Lung (tissue), 12 donors: ENCODE measurements around the gene SELENOT. TPM values are rescaled to one million over a fixed set of nuclear protein-coding genes. Genes with fewer than 3 reads are reported as not detected.

Experiments
- ATAC-seq: fragments of 200-7000 bp; cut with Tn5 transposase; one replicate; pipeline ENCODE4 v1.9.1; 2020; ENCODE audit warnings: moderate number of reproducible peaks; ENCODE audit not compliant: insufficient read depth, low FRiP score
- DNase-seq, 3 donors: peaks; one replicate each; pipeline ENCODE4 v3.0.0-alpha.2; 2013 to 2017
- H3K27ac ChIP-seq, 2 donors: one replicate each; pipeline ENCODE4 v1.5.1; 2013; ENCODE audit warnings: mild to moderate bottlenecking in 2 of 2, moderate library complexity in 2 of 2, control low read depth in 1 of 2, inconsistent platforms in 1 of 2, low read depth in 1 of 2, low read length in 1 of 2
- H3K27me3 ChIP-seq, 3 donors: one replicate each; pipeline ENCODE4 v1.5.1; 2013; ENCODE audit warnings: low read length in 2 of 3; ENCODE audit not compliant: control insufficient read depth in 3 of 3, insufficient read depth in 3 of 3
- H3K36me3 ChIP-seq, 4 donors: one replicate each; pipeline ENCODE4 v1.5.1; 2013; ENCODE audit warnings: low read length in 4 of 4, mild to moderate bottlenecking in 1 of 4, moderate library complexity in 1 of 4; ENCODE audit not compliant: control insufficient read depth in 4 of 4, insufficient read depth in 4 of 4
- H3K4me1 ChIP-seq, 5 donors: one replicate each; pipeline ENCODE4 v1.5.1; 2013; ENCODE audit warnings: low read length in 5 of 5, mild to moderate bottlenecking in 2 of 5, moderate library complexity in 1 of 5; ENCODE audit not compliant: control insufficient read depth in 5 of 5, insufficient read depth in 5 of 5
- H3K4me3 ChIP-seq: one replicate; pipeline ENCODE4 v1.5.1; 2013; ENCODE audit warnings: mild to moderate bottlenecking, control low read depth, moderate library complexity
- H3K9ac ChIP-seq, 2 donors: one replicate each; pipeline ENCODE4 v1.5.1; 2013; ENCODE audit warnings: low read length in 2 of 2, control low read depth in 1 of 2; ENCODE audit not compliant: insufficient read depth in 1 of 2
- H3K9me3 ChIP-seq, 4 donors: one replicate each; pipeline ENCODE4 v1.5.1; 2013; ENCODE audit warnings: low read length in 3 of 4, mild to moderate bottlenecking in 1 of 4, moderate library complexity in 1 of 4; ENCODE audit not compliant: control insufficient read depth in 4 of 4, insufficient read depth in 3 of 4
- WGBS, 2 donors: extraction: QIAGEN DNeasy Blood & Tissue Kit; methylation state at CpG; one replicate each; pipeline ENCODE4 v1.1.7; 2013; 5-methylcytosine and 5-hydroxymethylcytosine counted together
- polyA plus RNA-seq, 2 donors: library from polyadenylated mRNA; stranded (reverse); fragments of 200-250 nt; gene quantifications; one replicate each; pipeline ENCODE4 v1.2.1, GENCODE V29; 2013
- total RNA-seq, 2 donors: library from RNA; depleted of rRNA in 1 of 2; stranded (reverse); fragments of >200 nt in 1 of 2; gene quantifications; one replicate each; pipeline ENCODE4 v1.2.1, GENCODE V29; 2014 to 2021
- TF ChIP-seq, protein P1 (sequence below): IDR thresholded peaks from 2 replicates; pipeline ENCODE4 v1.5.1; 2012; ENCODE audit warnings: mild to moderate bottlenecking; ENCODE audit errors: control extremely low read depth, extremely low read depth
- donor health status: control.
- donor health status: control.
- donor health status: Bipolar disorder and iron deficiency.
- donor health status: healthy.
- donor health status: DM: yes; HTN: yes; CAD: no.

The SELENOT gene
- total and polyA plus RNA-seq, 4 donors = 27.4 to 194 (median 109) TPM

- ATAC-seq = no peak
- TF ChIP-seq, protein P1, sequence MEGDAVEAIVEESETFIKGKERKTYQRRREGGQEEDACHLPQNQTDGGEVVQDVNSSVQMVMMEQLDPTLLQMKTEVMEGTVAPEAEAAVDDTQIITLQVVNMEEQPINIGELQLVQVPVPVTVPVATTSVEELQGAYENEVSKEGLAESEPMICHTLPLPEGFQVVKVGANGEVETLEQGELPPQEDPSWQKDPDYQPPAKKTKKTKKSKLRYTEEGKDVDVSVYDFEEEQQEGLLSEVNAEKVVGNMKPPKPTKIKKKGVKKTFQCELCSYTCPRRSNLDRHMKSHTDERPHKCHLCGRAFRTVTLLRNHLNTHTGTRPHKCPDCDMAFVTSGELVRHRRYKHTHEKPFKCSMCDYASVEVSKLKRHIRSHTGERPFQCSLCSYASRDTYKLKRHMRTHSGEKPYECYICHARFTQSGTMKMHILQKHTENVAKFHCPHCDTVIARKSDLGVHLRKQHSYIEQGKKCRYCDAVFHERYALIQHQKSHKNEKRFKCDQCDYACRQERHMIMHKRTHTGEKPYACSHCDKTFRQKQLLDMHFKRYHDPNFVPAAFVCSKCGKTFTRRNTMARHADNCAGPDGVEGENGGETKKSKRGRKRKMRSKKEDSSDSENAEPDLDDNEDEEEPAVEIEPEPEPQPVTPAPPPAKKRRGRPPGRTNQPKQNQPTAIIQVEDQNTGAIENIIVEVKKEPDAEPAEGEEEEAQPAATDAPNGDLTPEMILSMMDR = no peak
- no peaks in the 10 kb centered on the region for H3K4me1 ChIP-seq
- H3K36me3 ChIP-seq = no peaks in the 10 kb centered on the region
- no peak overlapping the region for H3K9ac ChIP-seq
- DNase-seq = no peak
- H3K9me3 ChIP-seq = peaks cover 0 to 4% (median 2%) of the 10 kb centered on the region in 4 donors
- no peak overlapping the region for H3K4me3 ChIP-seq
- no peaks in the 10 kb centered on the region for H3K27me3 ChIP-seq
- no peak overlapping the region for H3K27ac ChIP-seq
- 89 to 95% methylated on average over 3 of the region's 3 CpGs for WGBS, 2 donors
These were observed 70.8 kb downstream of the SELENOT start for GRCh38 chr3:150673966-150674365.

DNA sequence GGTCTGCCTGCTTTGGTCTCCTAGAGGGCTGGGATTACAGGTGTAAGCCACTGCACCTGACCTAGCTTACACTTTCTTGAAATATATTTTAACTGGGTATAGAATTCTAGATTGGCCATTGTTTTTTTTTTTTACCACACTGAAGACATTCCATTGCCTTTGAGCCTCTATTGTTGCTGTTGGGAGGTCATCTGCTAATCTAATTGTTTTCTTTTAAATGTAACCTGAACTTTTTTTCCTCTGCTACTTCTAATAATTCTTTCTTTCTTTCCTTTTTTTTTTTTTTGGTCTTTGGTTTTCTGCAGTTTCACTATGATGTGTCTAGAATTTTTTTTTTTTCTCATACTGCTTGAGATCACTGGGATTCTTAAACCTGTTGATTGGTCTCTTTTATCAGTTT, 72.5 kb downstream of the SELENOT start:
- no peaks in the 10 kb centered on the region for H3K36me3 ChIP-seq
- TF ChIP-seq, protein P1 = no peak

More for the DNA sequence above, 72.5 kb downstream of the SELENOT start:
- ATAC-seq (no peak), DNase-seq (no peak)
- Histone ChIP-seq H3K4me3 (no peak overlapping the region), H3K9me3 (peaks cover 0 to 4% (median 2%) of the 10 kb centered on the region in 4 donors), H3K27me3 (no peaks in the 10 kb centered on the region), H3K4me1 (no peaks in the 10 kb centered on the region), H3K27ac (no peak overlapping the region), H3K9ac (no peak overlapping the region)

Other genes starting within 250 kb of the SELENOT start
- 10 to 100 TPM; 25.7 to 57.7 TPM for gene TSC22D2, start 195.0 kb upstream of the SELENOT start, total RNA-seq
- 10 to 100 TPM in 1 of 2 donors, 1 to 10 TPM in 1; 8.8 to 11.7 TPM for gene TSC22D2, start 195.0 kb upstream of the SELENOT start, polyA plus RNA-seq
- 100 to 1,000 TPM; 147 to 162 TPM for gene SERP1, start 56.8 kb upstream of the SELENOT start, total RNA-seq
- gene SERP1, start 56.8 kb upstream of the SELENOT start, polyA plus RNA-seq = 100 to 1,000 TPM in 1 of 2 donors, 10 to 100 TPM in 1; 84.7 to 310 TPM
- 100 to 1,000 TPM in 1 of 2 donors, 10 to 100 TPM in 1; 71.6 to 127 TPM for gene EIF2A, start 56.5 kb upstream of the SELENOT start, total RNA-seq
- gene EIF2A, start 56.5 kb upstream of the SELENOT start, polyA plus RNA-seq = 10 to 100 TPM; 59.5 to 67.5 TPM
- gene ERICH6, start 100.6 kb downstream of the SELENOT start, total RNA-seq = under 1 TPM in 1 of 2 donors, not detected in 1; 0.49 TPM
- not detected for gene ERICH6, start 100.6 kb downstream of the SELENOT start, polyA plus RNA-seq
- gene SIAH2, start 159.8 kb downstream of the SELENOT start, total RNA-seq = 10 to 100 TPM; 19.5 to 37.9 TPM
- 10 to 100 TPM in 1 of 2 donors, 1 to 10 TPM in 1; 7.5 to 24.2 TPM for gene SIAH2, start 159.8 kb downstream of the SELENOT start, polyA plus RNA-seq